Measurements from ENCODE around the gene WNT7A.
"Not testable (repeated sequence)": the region's sequence is repeated elsewhere in the genome, so short reads cannot be mapped to it uniquely, and the experiment has no call there.

The WNT7A gene

GRCh38 chr3:13879946-13880810 is at the start of gene WNT7A:
Gene WNT7A, minus strand, starts transcription at chr3:13880071. Its CDS starts 255 bp downstream, at chr3:13879816.
- no peak within 1 kb of the TSS for H3K4me3 ChIP-seq (ENCODE audit: control insufficient read depth, low read depth, low read length)
- no peak for TF ChIP-seq CTCF (IDR thresholded peaks at IDR 0.05; ENCODE audit: control insufficient read depth, insufficient read depth, low read depth, low read length, missing control alignments)
- DNase-seq (ENCODE audit: low read depth) = no peak

- H3K4me3 ChIP-seq (ENCODE audit: control insufficient read depth, low read depth, low read length); DNase-seq (ENCODE audit: low read depth): not testable (repeated sequence)
Observed at GRCh38 chr3:13928741-13929140, 48.9 kb upstream of the WNT7A start.

- peak; percentile 18 for TF ChIP-seq CTCF (IDR thresholded peaks at IDR 0.05; ENCODE audit: control insufficient read depth, insufficient read depth, low read depth, low read length, missing control alignments)
- DNase-seq (ENCODE audit: low read depth) = no peak
- H3K4me3 ChIP-seq (ENCODE audit: control insufficient read depth, low read depth, low read length) = no peak overlapping the region
Observed at GRCh38 chr3:13927295-13927694, 47.4 kb upstream of the WNT7A start.

GRCh38 chr3:13916375-13916774 is 36.5 kb upstream of the WNT7A start:
- H3K4me3 ChIP-seq (ENCODE audit: control insufficient read depth, low read depth, low read length) = no peak overlapping the region
- no peak for TF ChIP-seq CTCF (IDR thresholded peaks at IDR 0.05; ENCODE audit: control insufficient read depth, insufficient read depth, low read depth, low read length, missing control alignments)
- DNase-seq (ENCODE audit: low read depth) = no peak

GRCh38 chr3:13902648-13903238 is 22.9 kb upstream of the WNT7A start:
- no peak for DNase-seq (ENCODE audit: low read depth)
- no peak for TF ChIP-seq CTCF (IDR thresholded peaks at IDR 0.05; ENCODE audit: control insufficient read depth, insufficient read depth, low read depth, low read length, missing control alignments)

GRCh38 chr3:13901935-13902584 is 22.2 kb upstream of the WNT7A start:
- H3K4me3 ChIP-seq (ENCODE audit: control insufficient read depth, low read depth, low read length) = no peak overlapping the region
- TF ChIP-seq CTCF (IDR thresholded peaks at IDR 0.05; ENCODE audit: control insufficient read depth, insufficient read depth, low read depth, low read length, missing control alignments) = no peak
- no peak for DNase-seq (ENCODE audit: low read depth)

More at GRCh38 chr3:13902648-13903238, 22.9 kb upstream of the WNT7A start:
- no peak overlapping the region for H3K4me3 ChIP-seq (ENCODE audit: control insufficient read depth, low read depth, low read length)

GRCh38 chr3:13898346-13898745 is 18.5 kb upstream of the WNT7A start:
- no peak overlapping the region for H3K4me3 ChIP-seq (ENCODE audit: control insufficient read depth, low read depth, low read length)
- no peak for TF ChIP-seq CTCF (IDR thresholded peaks at IDR 0.05; ENCODE audit: control insufficient read depth, insufficient read depth, low read depth, low read length, missing control alignments)
- DNase-seq (ENCODE audit: low read depth) = no peak
